Activated T-cell treated with anti-CD3 and anti-CD28 coated beads for 48 hours (primary cell): Measurements from ENCODE around the gene MT1F.
"Not testable (repeated sequence)": the region's sequence is repeated elsewhere in the genome, so short reads cannot be mapped to it uniquely, and the experiment has no call there.

Experiments
- DNase-seq: peaks from one replicate; pipeline ENCODE4 v3.0.0-alpha.2; 2020; ENCODE audit warnings: low read depth

The MT1F gene

DNA sequence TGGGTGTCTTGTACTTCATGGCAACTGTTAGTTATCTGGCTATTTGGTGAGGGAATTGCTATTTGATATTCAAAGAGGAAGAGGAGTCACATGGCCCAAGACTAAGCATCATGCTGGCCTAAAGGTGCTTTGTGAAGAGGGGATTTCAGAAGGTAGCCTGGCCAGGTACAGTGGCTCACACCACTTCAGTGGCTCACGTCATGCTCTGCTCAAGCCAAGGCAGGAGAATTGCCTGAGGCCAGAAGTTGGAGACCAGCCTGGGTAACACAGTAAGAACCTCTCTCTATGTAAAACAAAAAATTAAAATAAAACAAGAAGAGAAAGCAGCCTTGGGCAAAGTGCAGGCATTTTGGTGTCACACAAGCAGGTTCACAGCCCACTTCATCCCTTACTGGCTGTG, 12.4 kb upstream of the MT1F start:
- DNase-seq: no peak

DNA sequence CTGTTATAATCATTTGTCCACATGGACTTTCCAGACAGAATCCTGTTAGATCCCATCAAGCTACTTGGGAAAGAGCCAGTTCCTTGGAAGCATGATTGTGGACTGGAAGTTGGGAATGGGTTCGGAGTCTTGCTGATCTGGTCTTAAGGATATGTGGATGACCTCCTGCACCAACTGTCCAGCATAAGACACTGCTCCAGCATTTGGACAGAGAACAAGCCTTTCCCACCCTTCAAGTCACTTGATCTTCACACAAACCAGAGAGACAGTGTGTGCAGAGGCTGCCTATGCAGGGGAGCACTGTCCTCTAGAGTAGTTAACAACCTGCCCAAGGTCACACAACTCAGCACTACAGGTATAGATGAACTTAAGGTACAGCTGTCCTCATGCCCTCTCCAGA, 11.9 kb upstream of the MT1F start:
- DNase-seq: no peak

GRCh38 chr16:56647641-56648431, 9.9 kb upstream of the MT1F start:
- no peak for DNase-seq

DNA sequence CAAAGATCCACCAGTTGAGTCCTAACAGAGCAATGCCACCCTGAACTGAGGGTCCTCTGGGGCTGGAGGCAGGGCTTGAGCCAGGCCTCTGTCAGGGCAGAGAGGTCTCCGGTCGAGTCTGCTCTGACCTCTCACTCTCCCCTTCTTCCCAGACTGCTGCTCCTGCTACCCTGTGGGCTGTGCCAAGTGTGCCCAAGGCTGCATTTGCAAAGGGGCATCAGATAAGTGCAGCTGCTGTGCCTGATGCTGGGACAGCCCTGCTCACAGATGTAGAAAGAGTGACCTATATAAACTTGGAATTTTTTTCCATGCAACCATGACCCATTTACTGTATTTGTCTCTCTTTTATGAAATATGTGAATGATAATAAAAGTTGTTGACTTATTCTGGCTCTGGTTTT, 8.5 kb upstream of the MT1F start:
- DNase-seq: no peak

DNA sequence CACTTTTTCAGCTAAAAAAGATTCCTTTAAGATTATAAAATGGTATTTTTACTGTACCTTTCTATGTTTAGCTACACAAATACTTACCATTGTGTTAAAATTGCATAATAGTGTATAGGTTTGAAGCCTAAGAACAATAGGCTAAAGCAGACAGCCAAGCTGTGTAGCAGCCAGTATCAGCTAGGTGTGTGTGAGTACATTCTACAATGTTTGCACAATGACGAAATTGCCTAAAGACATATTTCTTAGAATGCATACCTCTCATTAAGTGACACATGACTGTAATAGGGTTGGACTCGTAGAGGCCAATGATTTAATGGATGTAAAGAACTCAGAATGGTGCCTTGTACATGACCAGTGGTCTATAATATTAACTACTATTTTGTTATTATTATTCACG, 7.9 kb upstream of the MT1F start:
- no peak for DNase-seq

DNA sequence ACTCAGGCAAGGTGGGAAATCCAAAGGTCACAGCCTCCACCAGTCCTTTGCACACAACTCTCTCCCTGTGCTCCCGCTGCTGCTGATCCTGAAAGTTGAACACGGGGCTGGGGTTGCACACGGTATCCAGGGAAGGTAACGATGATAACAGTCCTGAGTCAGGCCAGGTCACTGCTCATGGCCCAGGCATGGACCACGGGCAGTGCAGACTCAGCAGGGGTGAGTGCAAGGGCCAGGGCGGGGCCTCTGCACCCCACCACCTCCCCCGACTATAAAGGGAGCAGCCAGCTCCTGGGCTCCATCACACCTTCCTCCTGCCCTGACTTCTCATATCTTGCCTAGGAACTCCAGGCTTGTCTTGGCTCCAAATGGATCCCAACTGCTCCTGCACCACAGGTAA, 6.2 kb upstream of the MT1F start, which contains the start of gene MT1B:
TSS of gene MT1B (plus strand) at position 301 of the 400 bp plus-strand sequence. CDS start at position 369, 68 bp downstream.
- DNase-seq: no peak

GRCh38 chr16:56652600-56652999, 5.2 kb upstream of the MT1F start:
- DNase-seq: no peak

GRCh38 chr16:56653218-56653617, 4.5 kb upstream of the MT1F start:
- no peak for DNase-seq

DNA sequence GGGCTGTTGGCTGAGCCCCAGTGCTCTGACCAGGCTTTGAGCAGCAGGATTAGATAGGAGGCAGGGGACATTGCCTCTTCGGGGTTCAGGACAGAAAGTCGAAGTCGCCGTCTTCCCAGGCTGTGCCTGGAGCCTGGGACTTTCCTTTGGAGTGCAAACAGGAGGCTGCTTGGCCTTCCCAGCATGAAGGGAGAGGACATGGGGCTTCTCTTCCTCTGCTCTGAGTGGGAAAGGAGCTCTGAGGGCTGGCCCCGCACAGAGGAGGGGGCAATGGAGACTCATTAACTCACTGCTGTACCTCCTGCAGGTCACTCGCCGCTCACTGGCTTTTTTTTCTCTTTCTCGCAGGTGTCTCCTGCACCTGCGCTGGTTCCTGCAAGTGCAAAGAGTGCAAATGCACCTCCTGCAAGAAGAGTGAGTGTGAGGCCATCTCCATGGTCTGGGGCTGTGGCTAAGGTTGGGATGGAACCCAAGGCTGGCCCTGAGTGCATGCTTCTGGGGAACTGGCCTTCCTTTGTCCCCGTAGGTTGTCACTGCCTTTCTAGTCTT, 642 bp downstream of the MT1F start:
- no peak for DNase-seq

GRCh38 chr16:56662357-56663354, 4.9 kb downstream of the MT1F start:
- DNase-seq: no peak

- DNase-seq: no peak
Measured at GRCh38 chr16:56664506-56664905, 6.7 kb downstream of the MT1F start.

- DNase-seq: not testable (repeated sequence)
Measured at GRCh38 chr16:56665286-56666261, 7.8 kb downstream of the MT1F start.

DNA sequence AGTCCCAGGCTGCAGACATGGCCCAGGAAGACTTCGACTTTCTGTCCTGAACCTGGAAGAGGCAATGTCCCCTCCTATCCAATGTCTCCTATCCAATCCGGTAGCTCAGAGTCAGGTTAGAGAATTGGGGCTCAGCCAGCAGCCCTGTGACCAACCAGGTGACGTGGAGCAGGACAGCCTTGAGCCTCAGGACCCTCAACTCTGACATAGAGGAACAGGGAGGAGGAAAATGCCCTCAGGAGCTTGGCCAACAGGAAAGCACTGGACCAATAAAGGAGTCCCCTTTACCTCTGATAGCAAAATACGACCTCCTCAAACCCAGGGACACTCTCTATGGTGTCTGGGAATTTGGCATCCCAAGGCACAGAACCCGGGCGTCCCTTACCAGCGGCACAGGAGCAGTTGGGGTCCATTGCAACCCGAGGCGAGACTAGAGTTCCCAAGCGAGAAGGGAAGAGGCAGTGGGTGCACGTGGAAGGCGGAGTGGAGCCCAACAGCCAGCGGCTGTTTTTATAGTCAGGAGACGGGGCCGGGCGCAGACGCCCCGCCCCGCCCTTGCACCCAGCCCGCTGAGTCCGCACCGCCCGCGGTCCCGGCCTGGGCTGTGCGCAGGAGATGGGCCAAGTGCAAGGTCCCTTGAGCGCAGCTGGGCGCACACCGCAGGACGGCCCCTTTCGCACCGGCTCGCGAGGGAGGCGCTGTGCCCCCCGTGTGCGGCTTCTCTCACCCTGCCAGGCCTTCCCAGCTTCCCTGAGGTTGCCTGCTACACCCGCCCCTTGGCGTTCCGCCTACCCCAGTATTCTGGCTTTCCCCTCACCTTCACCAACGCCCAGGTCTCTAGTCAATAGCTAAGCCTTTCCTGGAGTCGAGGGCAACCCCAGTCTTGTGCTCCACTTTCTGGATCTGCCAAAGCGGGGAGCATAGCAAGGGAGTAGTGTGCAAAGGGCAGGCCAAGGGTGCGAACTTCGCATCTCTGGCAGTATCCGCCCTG, 10.1 kb downstream of the MT1F start, which contains the start of gene MT1G:
TSS of gene MT1G (minus strand) at position 485 of the 991 bp plus-strand sequence. CDS start at position 413, 72 bp downstream.
- DNase-seq: peak; percentile 49

DNA sequence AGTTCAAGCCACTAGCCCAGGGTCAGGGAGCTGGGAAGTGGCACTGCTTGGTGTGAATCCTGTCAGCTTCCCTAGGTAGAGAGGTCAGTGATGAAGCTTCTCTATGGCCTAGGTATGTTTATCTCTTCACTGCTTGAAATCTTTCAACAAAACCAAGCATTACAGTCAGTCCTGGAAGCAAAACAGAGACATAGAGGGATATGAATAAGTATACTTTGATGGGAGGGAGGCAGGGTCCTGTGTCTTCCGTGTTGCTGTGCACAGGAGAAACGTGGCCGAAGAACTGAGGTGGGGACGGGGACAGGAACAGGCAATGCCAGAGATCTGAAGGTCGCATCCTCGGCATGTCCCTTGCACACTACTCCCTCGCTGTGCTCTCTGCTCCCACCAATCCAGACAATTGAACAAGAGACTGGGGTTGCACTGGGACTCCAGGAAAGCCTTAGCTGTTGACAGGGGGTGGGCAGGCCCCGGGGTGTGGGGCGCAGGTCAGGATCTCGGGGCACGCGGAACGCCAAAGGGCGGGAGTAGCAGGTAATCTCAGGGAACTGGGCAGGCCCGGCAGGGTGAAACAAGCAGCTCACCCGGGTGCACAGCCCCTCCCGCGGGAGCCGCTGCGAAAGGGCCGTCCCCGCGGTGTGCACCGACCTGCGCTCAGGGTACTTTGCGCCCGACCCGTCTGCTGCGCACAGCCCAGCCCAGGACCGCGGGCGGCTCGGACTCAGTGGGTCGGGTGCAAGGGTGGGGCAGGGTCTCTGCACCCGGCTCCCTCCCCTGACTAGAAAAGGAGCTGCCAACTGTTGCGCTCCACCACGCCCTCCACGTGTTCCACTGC, 11.5 kb downstream of the MT1F start, which contains the start of gene MT1H:
TSS of gene MT1H (plus strand) at position 810 of the 835 bp plus-strand sequence. CDS start 71 bp downstream, outside the sequence.
- DNase-seq: peak; percentile 30

GRCh38 chr16:56669840-56670619, 12.3 kb downstream of the MT1F start:
- DNase-seq: no peak

DNA sequence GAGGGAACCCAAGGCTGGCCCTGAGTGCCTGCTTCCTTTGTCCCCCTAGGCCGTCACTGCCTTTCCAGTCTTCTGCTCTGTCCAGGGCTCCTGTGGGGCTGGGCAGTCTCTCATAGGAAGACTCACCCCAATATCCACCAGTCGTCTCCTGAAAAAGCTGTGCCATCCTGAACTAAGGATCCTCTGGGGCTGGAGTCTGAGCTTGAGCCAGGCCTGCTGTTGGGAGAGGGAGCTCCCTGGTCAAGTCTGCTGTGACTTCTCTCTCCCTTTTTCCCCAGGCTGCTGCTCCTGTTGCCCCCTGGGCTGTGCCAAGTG, 12.8 kb downstream of the MT1F start:
- no peak for DNase-seq

GRCh38 chr16:56671691-56672090, 13.9 kb downstream of the MT1F start:
- DNase-seq: not testable (repeated sequence)

GRCh38 chr16:56672171-56672570, 14.4 kb downstream of the MT1F start:
- DNase-seq: not testable (repeated sequence)
